Measurements from ENCODE around the gene CP.

Gene CP

GRCh38 chr3:149122721-149123578 is 98.7 kb downstream of the CP start:
- DNase-seq (ENCODE audit: low read depth in 3 of 3, low spot score in 1 of 3) = no peak

Measured in stimulated activated CD4-positive, alpha-beta T cell treated with anti-CD3 and anti-CD28 coated beads, TNF-alpha, amount 100 ng/mL, for 1 hour (primary cell).